Adrenal gland (tissue), 5 donors: Measurements from ENCODE around the gene RGS7.

Experiments used
- POLR2A ChIP-seq, 2 donors: fragments of 450-650 bp; IDR thresholded peaks; one replicate each; pipeline ENCODE4 v1.6.1; 2017; ENCODE audit warnings: antibody characterized with exemption in 2 of 2, mild to moderate bottlenecking in 2 of 2, moderate library complexity in 1 of 2
- TF ChIP-seq, protein P1 (sequence below), 6 experiments: fragments of 450-650 bp in 4 of 6; fragments of 200-600 bp in 2 of 6; sonication (generic) in 1 of 6; IDR thresholded peaks; 1 replicate in 5 of 6; 2 replicates in 1 of 6; pipeline versions ENCODE4 v1.5.1 to v1.8.0; 2016 to 2021; ENCODE audit warnings: antibody characterized with exemption in 6 of 6, mild to moderate bottlenecking in 2 of 6, moderate library complexity in 1 of 6
- donor health status: DM: no; HTN: no; CAD: no.

DNA sequence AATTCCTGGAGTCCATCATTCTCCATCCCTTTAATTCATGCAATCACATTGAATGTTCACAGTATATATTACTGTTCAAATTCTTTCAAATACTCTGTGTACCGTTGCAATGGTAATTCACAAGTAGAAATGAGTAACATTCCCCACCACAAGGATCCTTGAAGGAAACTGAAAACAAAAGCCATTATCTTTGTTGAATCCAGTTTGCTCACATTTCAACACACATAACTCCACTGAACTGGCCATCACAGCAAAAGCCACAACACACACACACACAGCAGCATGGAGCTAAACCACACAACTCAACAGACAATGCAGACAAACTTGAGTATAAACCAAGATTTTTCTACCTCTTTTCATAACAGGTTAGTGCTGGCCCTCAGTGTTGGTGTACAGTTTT is 556.7 kb downstream of the RGS7 start:
- TF ChIP-seq, protein P1, sequence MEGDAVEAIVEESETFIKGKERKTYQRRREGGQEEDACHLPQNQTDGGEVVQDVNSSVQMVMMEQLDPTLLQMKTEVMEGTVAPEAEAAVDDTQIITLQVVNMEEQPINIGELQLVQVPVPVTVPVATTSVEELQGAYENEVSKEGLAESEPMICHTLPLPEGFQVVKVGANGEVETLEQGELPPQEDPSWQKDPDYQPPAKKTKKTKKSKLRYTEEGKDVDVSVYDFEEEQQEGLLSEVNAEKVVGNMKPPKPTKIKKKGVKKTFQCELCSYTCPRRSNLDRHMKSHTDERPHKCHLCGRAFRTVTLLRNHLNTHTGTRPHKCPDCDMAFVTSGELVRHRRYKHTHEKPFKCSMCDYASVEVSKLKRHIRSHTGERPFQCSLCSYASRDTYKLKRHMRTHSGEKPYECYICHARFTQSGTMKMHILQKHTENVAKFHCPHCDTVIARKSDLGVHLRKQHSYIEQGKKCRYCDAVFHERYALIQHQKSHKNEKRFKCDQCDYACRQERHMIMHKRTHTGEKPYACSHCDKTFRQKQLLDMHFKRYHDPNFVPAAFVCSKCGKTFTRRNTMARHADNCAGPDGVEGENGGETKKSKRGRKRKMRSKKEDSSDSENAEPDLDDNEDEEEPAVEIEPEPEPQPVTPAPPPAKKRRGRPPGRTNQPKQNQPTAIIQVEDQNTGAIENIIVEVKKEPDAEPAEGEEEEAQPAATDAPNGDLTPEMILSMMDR (IDR thresholded peaks at IDR 0.05), result no peak
- no peak for TF ChIP-seq POLR2A (IDR thresholded peaks at IDR 0.05)
